GM21723 (cell line): ENCODE results near the gene ROBO1.
"Not testable (repeated sequence)": the region's sequence is repeated elsewhere in the genome, so short reads cannot be mapped to it uniquely, and the experiment has no call there.

ENCODE experiments used
- ATAC-seq: cut with Tn5 transposase; IDR thresholded peaks from one replicate; pipeline ENCODE4 v1.9.1; 2021; ENCODE audit warnings: mild to moderate bottlenecking, moderate library complexity; ENCODE audit not compliant: unreplicated experiment

Gene ROBO1

GRCh38 chr3:79178471-79179180, 589.2 kb downstream of the ROBO1 start:
- ATAC-seq = no peak

DNA sequence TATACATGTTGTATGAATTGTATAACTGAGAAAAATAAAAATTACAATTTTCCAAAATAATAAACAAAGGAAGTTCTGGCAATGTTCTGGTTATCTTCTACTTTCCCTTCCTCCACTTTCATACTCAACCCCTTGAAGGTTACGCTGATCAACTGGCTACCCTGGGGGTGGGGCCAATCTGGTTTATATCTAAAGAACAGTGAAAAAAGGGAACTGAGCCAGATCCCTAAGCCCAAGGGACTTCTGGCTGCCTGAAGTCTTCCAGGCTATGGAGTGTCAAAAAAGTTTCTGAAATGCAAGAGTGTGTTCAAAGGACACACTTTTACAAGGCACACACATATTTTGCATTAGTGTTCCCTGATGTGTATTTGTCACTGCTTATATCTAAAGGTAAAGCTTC, 591.9 kb downstream of the ROBO1 start:
- no peak for ATAC-seq

DNA sequence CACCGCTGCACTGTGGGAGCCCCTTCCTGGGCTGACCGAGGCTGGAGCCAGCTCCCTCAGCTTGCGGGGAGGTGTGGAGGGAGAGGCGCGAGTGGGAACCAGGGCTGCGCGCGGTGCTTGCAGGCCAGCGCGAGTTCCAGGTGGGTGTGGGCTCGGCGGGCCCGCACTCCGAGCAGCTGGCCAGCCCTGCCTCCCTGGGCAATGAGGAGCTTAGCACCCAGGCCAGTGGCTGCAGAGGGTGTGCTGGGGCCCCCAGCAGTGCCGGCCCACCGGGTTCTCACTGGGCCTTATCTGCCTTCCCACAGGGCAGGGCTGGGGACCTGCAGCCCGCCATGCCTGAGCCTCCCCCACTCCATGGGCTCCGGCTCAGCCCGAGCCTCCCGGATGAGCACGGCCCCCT, 594.5 kb downstream of the ROBO1 start:
- ATAC-seq = not testable (repeated sequence)

GRCh38 chr3:79172241-79172640, 595.6 kb downstream of the ROBO1 start:
- ATAC-seq = no peak

DNA sequence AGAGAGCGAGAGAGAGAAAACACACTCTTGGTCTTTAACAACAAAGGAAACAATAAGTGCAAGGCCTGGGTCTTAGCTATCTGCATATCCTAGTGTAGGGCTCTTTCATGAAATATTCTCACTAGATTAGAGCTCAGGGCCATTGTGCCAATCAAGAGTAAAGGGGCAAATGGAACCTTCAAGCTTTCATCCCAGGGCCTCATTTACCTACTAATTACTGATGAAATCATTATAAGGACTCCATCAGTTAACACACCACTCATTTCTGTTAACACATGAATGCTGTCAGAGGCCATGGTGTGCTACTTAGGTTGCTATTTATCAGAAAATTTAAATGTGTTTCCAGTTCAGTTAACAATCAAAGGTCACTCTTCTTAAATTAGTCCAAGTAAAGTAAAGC, 597.8 kb downstream of the ROBO1 start:
- ATAC-seq = no peak

DNA sequence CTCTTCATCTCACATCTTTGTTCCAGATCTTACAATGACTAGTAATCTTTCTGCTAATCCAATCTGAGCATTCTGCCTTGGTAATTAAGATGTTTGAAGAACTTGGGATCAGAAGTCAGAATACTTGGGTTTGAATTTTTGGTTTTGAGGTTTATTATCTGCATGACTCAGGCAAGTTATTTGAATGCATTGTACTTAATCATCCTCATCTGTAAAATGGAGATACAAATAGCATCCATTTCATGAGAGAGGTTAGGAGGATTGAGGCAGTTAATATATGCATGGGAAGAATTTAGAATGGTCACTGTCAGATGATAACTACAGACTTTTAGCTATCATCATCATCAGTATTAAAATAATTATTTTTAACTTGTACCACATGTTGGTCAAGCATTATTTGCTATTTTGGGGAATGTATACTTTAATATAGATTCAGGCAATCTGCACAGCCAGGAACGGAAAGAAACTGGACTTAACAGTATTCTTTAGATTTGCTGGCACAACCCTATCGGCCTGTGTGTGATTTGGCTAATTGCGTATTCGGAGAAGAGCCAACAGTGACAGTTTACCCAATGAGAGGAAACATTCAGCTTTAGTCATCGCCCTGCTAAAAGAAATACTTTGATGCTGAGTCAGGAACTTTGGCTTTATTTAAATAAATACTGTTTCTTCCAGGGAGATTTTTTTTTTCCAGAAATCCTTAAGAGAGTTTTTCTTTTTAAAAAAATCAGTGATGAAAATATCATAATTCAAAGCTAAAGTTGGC, 600.0 kb downstream of the ROBO1 start:
- ATAC-seq = no peak

- ATAC-seq = no peak
Measured at GRCh38 chr3:79162653-79163052, 605.1 kb downstream of the ROBO1 start.

DNA sequence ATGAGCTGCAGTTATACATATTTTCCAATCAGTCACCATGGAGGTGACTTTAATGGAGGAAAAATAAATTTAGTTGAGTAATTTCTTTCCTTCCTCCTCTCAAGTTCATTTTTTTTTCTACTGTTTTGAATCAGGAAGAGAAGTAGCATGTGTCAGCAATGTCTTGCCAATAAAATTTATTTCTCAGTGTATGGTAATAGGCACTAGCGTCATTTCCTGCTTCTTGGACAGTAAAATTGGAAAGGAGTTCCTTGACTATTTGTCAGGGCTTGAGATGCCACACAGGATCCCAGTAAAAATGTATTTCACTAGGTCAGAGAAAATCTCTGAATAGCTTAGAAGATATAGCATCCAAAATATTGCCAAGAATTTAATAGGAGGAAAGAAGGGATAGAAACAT, 605.9 kb downstream of the ROBO1 start:
- ATAC-seq = no peak

DNA sequence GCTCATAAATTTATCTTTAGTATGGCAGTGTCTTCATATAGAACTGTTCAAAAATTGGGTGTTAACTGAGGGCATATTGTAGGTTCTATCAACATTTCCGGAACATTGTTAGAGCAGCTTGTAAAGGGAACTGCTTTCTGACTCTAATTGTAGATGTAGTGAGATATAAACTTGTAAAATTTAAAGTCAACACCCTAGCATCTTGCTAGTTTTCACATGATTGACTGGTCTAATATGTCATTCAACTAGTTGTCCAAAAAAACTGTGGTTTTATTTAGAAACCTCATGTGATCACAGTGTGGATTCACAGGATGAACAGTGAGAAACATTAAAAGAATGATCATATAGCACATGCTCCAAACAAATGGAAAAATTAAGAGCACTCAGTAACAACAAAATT, 607.4 kb downstream of the ROBO1 start:
- no peak for ATAC-seq

GRCh38 chr3:79159736-79160135, 608.1 kb downstream of the ROBO1 start:
- ATAC-seq = no peak

- ATAC-seq = no peak
Measured at GRCh38 chr3:79157191-79157590, 610.6 kb downstream of the ROBO1 start.

- ATAC-seq = no peak
Measured at GRCh38 chr3:79154865-79155264, 612.9 kb downstream of the ROBO1 start.

DNA sequence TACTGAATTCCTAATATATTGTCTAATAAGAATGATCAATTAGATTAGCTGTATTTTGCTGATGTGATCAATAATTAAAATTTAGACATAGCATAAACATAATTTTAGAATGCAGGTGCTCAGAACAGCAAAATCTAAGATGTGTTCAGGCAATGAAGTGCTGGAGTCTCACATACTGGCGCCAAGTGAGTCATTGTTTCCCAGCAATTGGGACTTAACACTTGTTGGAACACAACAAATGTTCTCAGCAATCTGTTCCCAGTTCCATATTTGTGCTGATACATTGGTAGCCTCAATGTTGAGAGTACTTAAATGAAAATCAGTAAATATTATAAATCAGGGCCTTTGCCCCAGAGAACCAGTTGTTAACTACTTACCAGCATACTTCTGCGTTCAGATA, 619.0 kb downstream of the ROBO1 start:
- ATAC-seq = no peak

DNA sequence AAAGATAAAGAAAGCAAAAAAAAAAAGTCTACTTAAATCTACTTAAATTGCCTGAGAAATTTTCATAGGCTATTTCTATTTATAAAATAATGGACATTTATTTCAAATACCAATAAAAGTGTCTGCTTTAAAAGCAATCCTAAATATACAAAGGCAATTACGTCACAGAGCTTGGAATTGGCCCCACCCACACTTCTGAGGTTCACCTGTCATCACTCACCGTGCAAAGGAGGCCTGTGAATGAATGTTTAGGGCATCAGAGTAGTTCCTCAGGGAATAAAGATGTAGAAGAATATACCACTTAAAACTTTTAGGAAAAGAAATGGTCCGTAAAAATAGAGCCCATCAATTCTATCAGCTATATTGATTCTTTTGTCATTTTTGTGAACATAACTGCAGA, 621.8 kb downstream of the ROBO1 start:
- no peak for ATAC-seq

DNA sequence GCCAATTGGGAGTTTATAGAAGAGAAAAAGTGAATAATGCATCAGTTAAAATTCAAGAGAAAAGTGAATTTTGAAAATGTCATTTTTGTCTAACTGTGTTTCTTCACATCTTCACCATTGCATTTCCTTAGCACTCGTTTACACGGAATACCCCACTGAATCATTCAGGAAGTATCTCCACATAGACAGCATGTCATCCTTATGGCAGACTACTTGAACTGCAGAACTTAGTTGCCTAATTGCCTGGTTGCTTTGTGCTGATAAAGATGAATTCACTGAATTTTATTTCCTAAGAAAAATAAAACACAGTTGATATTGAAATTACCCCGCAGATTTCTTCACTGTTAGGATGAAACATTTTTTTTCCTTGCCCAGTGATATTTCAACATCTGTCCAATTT, 627.1 kb downstream of the ROBO1 start:
- ATAC-seq = no peak

- no peak for ATAC-seq
Measured at GRCh38 chr3:79139395-79140068, 628.3 kb downstream of the ROBO1 start.

DNA sequence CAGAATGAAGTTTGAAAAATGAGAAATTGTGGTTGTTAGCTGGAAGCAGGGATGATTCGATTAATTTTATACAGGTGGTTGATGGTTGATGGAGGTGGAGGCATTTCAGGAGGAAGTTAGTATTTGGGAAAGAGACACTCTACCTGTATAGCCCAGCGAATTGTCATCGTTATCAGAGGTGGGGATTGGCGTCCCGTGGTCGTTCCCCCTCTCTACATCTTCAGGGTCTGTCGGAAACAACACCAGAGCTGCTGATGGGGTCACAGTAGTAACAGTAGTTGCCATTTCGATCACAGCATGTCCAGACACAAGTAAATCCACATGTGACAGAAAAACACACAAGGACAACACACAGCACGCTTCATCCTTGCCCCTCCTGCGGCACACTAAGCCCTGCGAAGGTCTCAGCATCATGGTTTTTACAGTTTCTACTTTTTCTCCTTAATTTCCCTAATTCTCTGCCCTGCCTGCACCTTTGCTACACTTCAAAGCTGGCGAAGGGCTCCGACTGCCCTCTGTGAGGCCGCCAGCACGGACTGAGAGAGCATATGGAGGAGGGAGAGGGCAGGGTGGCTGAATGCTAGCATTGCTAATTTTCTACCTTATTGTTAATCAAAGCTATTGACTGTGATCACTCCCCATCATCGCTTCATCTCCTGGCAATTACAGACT, 642.3 kb downstream of the ROBO1 start:
- ATAC-seq = no peak

DNA sequence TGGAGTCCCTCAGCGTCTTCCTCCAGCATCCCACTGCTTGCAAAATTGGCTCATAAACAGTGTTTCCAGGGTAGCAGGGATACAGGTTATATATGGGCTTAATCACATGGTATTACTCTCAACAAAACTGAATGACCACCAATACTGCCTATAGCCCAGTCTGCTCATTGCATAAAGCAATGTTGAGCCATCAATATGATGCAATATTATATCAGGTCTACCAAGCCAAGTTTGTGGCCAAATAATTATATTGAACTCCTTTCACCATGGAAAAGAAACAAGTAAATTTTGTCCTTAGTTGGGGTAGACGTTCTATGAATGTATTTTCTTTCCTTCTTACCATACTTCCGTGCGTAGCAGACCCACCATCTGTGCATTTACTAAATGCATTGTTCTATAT, 652.3 kb downstream of the ROBO1 start:
- no peak for ATAC-seq

DNA sequence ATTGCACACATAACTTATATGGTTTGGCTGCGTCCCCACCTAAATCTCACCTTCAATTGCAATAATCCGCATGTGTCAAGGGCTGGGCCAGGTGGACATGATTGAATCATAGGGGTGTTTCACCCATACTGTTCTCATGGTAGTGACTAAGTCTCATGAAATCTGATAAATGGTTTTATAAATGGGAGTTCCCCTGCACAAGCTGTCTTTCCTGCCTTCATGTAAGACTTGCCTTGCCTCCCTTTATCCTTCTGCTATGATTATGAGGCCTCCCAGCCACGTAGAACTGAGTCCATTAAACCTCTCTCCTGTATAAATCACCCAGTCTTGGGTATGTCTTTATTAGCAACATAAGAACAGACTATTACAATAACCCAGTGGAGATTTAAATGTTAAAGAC, 653.9 kb downstream of the ROBO1 start:
- ATAC-seq = no peak

- ATAC-seq = no peak
Measured at GRCh38 chr3:79111375-79112052, 656.3 kb downstream of the ROBO1 start.

GRCh38 chr3:79109754-79110153, 658.0 kb downstream of the ROBO1 start:
- no peak for ATAC-seq
